ENCODE data around the gene PAPPA. TPM values are rescaled to one million over a fixed set of nuclear protein-coding genes. Genes with fewer than 3 reads are reported as not detected.
A peak's percentile ranks its signal among the peaks of the same experiment; 100 is the strongest.

The PAPPA gene
- total RNA-seq, 1 experiment from 2014 or later: 3.9 TPM

GRCh38 chr9:116163293-116164055 lies 9.9 kb downstream of the PAPPA start:
- H3K9me2 ChIP-seq (ENCODE audit: insufficient read depth): no peaks in the 10 kb centered on the region
- CTCF ChIA-PET: no interaction called here
- no peak overlapping the region for H3K4me3 ChIP-seq
- no peaks in the 10 kb centered on the region for H3K36me3 ChIP-seq (ENCODE audit: low read depth)
- H3F3A ChIP-seq (ENCODE audit: insufficient read depth, low read depth): no peaks in the 10 kb centered on the region
- H3K79me2 ChIP-seq (ENCODE audit: low read depth): no peaks in the 10 kb centered on the region
- no peak overlapping the region for H2AFZ ChIP-seq
- BruUV-seq (replicated peaks): no TSS peak
- no peak overlapping the region for H3K27ac ChIP-seq
- no peaks in the 10 kb centered on the region for H4K20me1 ChIP-seq (ENCODE audit: insufficient read depth)
- intact Hi-C loops (cut with micrococcal nuclease; ENCODE audit: unreplicated experiment): no loop called here
- peaks cover 7% of the 10 kb centered on the region for H3K4me1 ChIP-seq (replicated peaks; ENCODE audit: insufficient read depth)
- TF ChIP-seq EZH2 (IDR thresholded peaks at IDR 0.05; ENCODE audit: low read depth) (no peak), CTCF (conservative IDR thresholded peaks at IDR 0.05) (peak; percentile 54)
- H3K27me3 ChIP-seq (ENCODE audit: insufficient read depth, low read depth): no peaks in the 10 kb centered on the region
- DNase-seq: no peak
- POLR2A ChIA-PET (ENCODE audit: unreplicated experiment): no interaction called here
- peaks cover 16% of the 10 kb centered on the region for H3K9me3 ChIP-seq (ENCODE audit: insufficient read depth, low read depth)
- no peak overlapping the region for H3K4me2 ChIP-seq

GRCh38 chr9:116165912-116166311 lies 12.3 kb downstream of the PAPPA start:
- Histone ChIP-seq H3K27me3 (ENCODE audit: insufficient read depth, low read depth) (no peaks in the 10 kb centered on the region), H3K9me2 (ENCODE audit: insufficient read depth) (no peaks in the 10 kb centered on the region; the same call in 1 of the 2 replicates), H3K4me3 (no peak overlapping the region), H3K79me2 (ENCODE audit: low read depth) (no peaks in the 10 kb centered on the region), H3K27ac (no peak overlapping the region), H2AFZ (no peak overlapping the region), H3K4me1 (replicated peaks; ENCODE audit: insufficient read depth) (peaks cover 7% of the 10 kb centered on the region), H3K36me3 (ENCODE audit: low read depth) (no peaks in the 10 kb centered on the region), H3K4me2 (no peak overlapping the region), H3F3A (ENCODE audit: insufficient read depth, low read depth) (no peaks in the 10 kb centered on the region), H4K20me1 (ENCODE audit: insufficient read depth) (no peaks in the 10 kb centered on the region), H3K9me3 (ENCODE audit: insufficient read depth, low read depth) (peaks cover 16% of the 10 kb centered on the region)
- no TSS peak for BruUV-seq (replicated peaks)
- intact Hi-C loops (cut with micrococcal nuclease; ENCODE audit: unreplicated experiment): no loop called here
- POLR2A ChIA-PET (ENCODE audit: unreplicated experiment): no interaction called here
- CTCF ChIA-PET: interaction anchor here (1.1 kb wide), 1 partner anchor 10 kb away, joined by 3 read pairs; no protein-coding TSS in a partner anchor
- TF ChIP-seq EZH2 (IDR thresholded peaks at IDR 0.05; ENCODE audit: low read depth): no peak
- TF ChIP-seq CTCF (conservative IDR thresholded peaks at IDR 0.05): no peak
- DNase-seq: no peak

- H3K4me2 ChIP-seq: no peak overlapping the region
- no peaks in the 10 kb centered on the region for H3K79me2 ChIP-seq (ENCODE audit: low read depth)
- TF ChIP-seq EZH2 (IDR thresholded peaks at IDR 0.05; ENCODE audit: low read depth) (no peak), CTCF (conservative IDR thresholded peaks at IDR 0.05) (peak; percentile 45; the same call in 1 of the 2 replicates)
- peaks cover 16% of the 10 kb centered on the region for H3K9me3 ChIP-seq (ENCODE audit: insufficient read depth, low read depth)
- no peaks in the 10 kb centered on the region for H4K20me1 ChIP-seq (ENCODE audit: insufficient read depth)
- no peak for DNase-seq
- H3F3A ChIP-seq (ENCODE audit: insufficient read depth, low read depth): no peaks in the 10 kb centered on the region
- H3K9me2 ChIP-seq (ENCODE audit: insufficient read depth): no peaks in the 10 kb centered on the region; the same call in 1 of the 2 replicates
- H3K4me1 ChIP-seq (replicated peaks; ENCODE audit: insufficient read depth): peaks cover 7% of the 10 kb centered on the region
- no peaks in the 10 kb centered on the region for H3K27me3 ChIP-seq (ENCODE audit: insufficient read depth, low read depth)
- no TSS peak for BruUV-seq (replicated peaks)
- CTCF ChIA-PET: no interaction called here
- no peak overlapping the region for H3K4me3 ChIP-seq
- intact Hi-C loops (cut with micrococcal nuclease; ENCODE audit: unreplicated experiment): no loop called here
- no peaks in the 10 kb centered on the region for H3K36me3 ChIP-seq (ENCODE audit: low read depth)
- no peak overlapping the region for H3K27ac ChIP-seq
- POLR2A ChIA-PET (ENCODE audit: unreplicated experiment): no interaction called here
- no peak overlapping the region for H2AFZ ChIP-seq
Observed at GRCh38 chr9:116166713-116167112, 13.1 kb downstream of the PAPPA start.

All from PC-9 (cell line).